SK-N-SH (cell line): ENCODE results near the gene CDC27.
"Not testable (repeated sequence)": the region's sequence is repeated elsewhere in the genome, so short reads cannot be mapped to it uniquely, and the experiment has no call there.

Source experiments
- CTCF ChIP-seq: fragments of 200-600 bp; sonication (generic); IDR thresholded peaks from 2 replicates; pipeline ENCODE4 v1.6.1; 2017; ENCODE audit warnings: antibody characterized with exemption, mild to moderate bottlenecking, moderate library complexity
- EZH2phosphoT487 ChIP-seq: fragments of 200-600 bp; sonication (generic); IDR thresholded peaks from 2 replicates; pipeline ENCODE4 v1.6.1; 2017; ENCODE audit warnings: low read depth, mixed run types, mild to moderate bottlenecking, antibody characterized with exemption, moderate library complexity, borderline replicate concordance
- POLR2AphosphoS5 ChIP-seq: IDR thresholded peaks from 2 replicates; pipeline ENCODE4 v1.6.1; 2012; ENCODE audit warnings: low read depth, low read length
- RAD21 ChIP-seq: IDR thresholded peaks from 2 replicates; pipeline ENCODE4 v1.6.1; 2012; ENCODE audit warnings: mild to moderate bottlenecking, low read length
- TF ChIP-seq, protein P1 (sequence below): IDR thresholded peaks from 2 replicates; pipeline ENCODE4 v1.6.1; 2012; ENCODE audit warnings: mild to moderate bottlenecking, low read depth, low read length, moderate library complexity

DNA sequence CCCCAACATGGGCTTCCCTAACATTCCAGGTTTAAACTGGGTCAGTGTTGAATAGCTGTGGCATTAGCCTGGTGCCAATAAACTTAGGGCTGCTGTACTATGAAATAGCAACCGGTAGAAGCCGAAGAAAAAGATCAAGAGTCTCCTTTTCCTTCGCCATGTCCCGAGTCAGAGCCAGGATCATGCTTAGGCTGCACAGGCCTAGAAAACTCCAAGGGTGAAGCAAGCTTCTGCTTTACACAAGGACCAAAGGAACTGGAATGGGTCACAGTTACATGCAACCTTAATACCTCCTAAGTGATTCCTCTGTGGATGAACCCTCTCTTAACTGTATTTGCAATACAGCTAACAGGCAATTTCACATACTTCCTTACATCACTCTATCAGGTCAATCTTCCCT lies 115.5 kb downstream of the CDC27 start:
- TF ChIP-seq RAD21, CTCF, POLR2AphosphoS5, EZH2phosphoT487: not testable (repeated sequence)
- TF ChIP-seq, protein P1, sequence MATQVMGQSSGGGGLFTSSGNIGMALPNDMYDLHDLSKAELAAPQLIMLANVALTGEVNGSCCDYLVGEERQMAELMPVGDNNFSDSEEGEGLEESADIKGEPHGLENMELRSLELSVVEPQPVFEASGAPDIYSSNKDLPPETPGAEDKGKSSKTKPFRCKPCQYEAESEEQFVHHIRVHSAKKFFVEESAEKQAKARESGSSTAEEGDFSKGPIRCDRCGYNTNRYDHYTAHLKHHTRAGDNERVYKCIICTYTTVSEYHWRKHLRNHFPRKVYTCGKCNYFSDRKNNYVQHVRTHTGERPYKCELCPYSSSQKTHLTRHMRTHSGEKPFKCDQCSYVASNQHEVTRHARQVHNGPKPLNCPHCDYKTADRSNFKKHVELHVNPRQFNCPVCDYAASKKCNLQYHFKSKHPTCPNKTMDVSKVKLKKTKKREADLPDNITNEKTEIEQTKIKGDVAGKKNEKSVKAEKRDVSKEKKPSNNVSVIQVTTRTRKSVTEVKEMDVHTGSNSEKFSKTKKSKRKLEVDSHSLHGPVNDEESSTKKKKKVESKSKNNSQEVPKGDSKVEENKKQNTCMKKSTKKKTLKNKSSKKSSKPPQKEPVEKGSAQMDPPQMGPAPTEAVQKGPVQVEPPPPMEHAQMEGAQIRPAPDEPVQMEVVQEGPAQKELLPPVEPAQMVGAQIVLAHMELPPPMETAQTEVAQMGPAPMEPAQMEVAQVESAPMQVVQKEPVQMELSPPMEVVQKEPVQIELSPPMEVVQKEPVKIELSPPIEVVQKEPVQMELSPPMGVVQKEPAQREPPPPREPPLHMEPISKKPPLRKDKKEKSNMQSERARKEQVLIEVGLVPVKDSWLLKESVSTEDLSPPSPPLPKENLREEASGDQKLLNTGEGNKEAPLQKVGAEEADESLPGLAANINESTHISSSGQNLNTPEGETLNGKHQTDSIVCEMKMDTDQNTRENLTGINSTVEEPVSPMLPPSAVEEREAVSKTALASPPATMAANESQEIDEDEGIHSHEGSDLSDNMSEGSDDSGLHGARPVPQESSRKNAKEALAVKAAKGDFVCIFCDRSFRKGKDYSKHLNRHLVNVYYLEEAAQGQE, result not testable (repeated sequence)
